Spinal cord (tissue), 10 donors: Measurements from ENCODE around the gene RCOR3. TPM values are rescaled to one million over a fixed set of nuclear protein-coding genes. Genes with fewer than 3 reads are reported as not detected.

Experiments
- DNase-seq, 6 donors: peaks; one replicate each; pipeline versions ENCODE4 v3.0.0 to v3.0.0-alpha.2; 2013 to 2015; ENCODE audit warnings: low spot score in 6 of 6, low read depth in 4 of 6
- H3K27ac ChIP-seq: one replicate; pipeline ENCODE4 v1.5.1; 2013; ENCODE audit warnings: low read depth, low read length, control low read depth
- H3K27me3 ChIP-seq: one replicate; pipeline ENCODE4 v1.6.1; 2013; ENCODE audit warnings: low read length; ENCODE audit not compliant: control insufficient read depth, insufficient read depth
- H3K36me3 ChIP-seq: one replicate; pipeline ENCODE4 v1.6.1; 2013; ENCODE audit warnings: low read length; ENCODE audit not compliant: control insufficient read depth, insufficient read depth
- H3K4me1 ChIP-seq: one replicate; pipeline ENCODE4 v1.6.1; 2013; ENCODE audit warnings: low read length; ENCODE audit not compliant: control insufficient read depth, insufficient read depth
- H3K4me3 ChIP-seq: one replicate; pipeline ENCODE4 v1.5.1; 2013; ENCODE audit warnings: low read depth, low read length, control low read depth
- H3K9me3 ChIP-seq: one replicate; pipeline ENCODE4 v1.6.1; 2013; ENCODE audit warnings: low read length; ENCODE audit not compliant: control insufficient read depth, insufficient read depth
- WGBS: methylation state at CpG from one replicate; pipeline ENCODE4 v1.1.5; 2013; ENCODE audit warnings: missing lambda C conversion rate; ENCODE audit not compliant: insufficient coverage; 5-methylcytosine and 5-hydroxymethylcytosine counted together
- polyA plus RNA-seq, 2 donors: library from polyadenylated mRNA; unstranded; fragments of 120-200 nt; gene quantifications; one replicate each; pipeline ENCODE4 v1.2.1, GENCODE V29; 2013; ENCODE audit not compliant: insufficient read length in 2 of 2
- total RNA-seq, 2 donors: library from RNA; depleted of rRNA in 1 of 2; stranded (reverse); fragments of 120-200 nt in 1 of 2; fragments of >200 nt in 1 of 2; gene quantifications; one replicate each; pipeline versions ENCODE4 v1.2.3 to v1.2.4, GENCODE V29; 2013 to 2014
- donor health status: healthy.

RCOR3 gene
- total and polyA plus RNA-seq, 4 donors, result 54.1 to 77.2 (median 66.1) TPM

- DNase-seq, result no peak
- 88% methylated on average over 2 of the region's 6 CpGs for WGBS
- H3K9me3 ChIP-seq, result no peaks in the 10 kb centered on the region
- no peak overlapping the region for H3K4me3 ChIP-seq
- peaks cover 11% of the 10 kb centered on the region for H3K36me3 ChIP-seq
- no peaks in the 10 kb centered on the region for H3K27me3 ChIP-seq
- H3K4me1 ChIP-seq, result no peaks in the 10 kb centered on the region
- H3K27ac ChIP-seq, result no peak overlapping the region
These were observed 22.3 kb downstream of the RCOR3 start for GRCh38 chr1:211281320-211282022.

DNA sequence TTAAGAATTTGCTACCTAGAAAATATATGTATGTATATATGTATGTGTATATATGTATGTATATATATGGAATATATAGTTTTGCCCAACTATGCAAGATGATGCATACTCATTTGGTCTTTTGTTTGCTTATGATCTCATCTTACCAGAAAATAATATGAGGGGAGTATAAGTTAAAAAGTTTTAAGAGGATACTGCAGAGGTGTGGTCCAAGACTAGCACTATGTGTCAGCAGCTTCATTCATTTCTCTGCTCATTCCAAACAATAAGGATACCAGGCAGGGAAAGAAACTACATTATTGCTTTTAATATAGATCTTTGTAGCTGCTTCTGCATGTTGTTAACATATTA lies 22.8 kb downstream of the RCOR3 start:
- Histone ChIP-seq H3K4me1 (no peaks in the 10 kb centered on the region), H3K4me3 (no peak overlapping the region), H3K27me3 (no peaks in the 10 kb centered on the region), H3K9me3 (no peaks in the 10 kb centered on the region), H3K36me3 (peaks cover 11% of the 10 kb centered on the region), H3K27ac (no peak overlapping the region)
- no peak for DNase-seq

DNA sequence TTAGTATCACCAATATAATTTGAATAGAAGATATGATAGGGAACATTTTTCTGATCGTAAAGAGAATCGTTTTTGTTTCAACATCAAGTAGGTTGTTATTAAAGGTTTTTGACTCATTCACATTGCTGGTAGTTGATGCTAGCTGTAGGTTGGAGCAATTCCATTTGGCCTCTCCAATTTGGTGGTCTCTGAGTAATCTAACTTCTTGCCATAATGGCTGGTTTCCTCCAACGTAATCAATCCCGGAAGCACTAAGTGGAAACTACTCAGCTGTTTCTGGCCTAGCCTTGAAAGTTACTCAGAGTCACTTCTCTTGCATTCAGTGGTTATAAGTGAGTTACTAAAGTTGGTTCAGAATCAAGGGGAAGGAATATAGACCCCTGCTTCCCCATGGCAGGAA lies 26.0 kb downstream of the RCOR3 start:
- Histone ChIP-seq H3K4me1 (no peaks in the 10 kb centered on the region), H3K36me3 (peaks cover 18% of the 10 kb centered on the region), H3K4me3 (no peak overlapping the region), H3K27ac (no peak overlapping the region), H3K9me3 (no peaks in the 10 kb centered on the region), H3K27me3 (no peaks in the 10 kb centered on the region)
- 80% methylated on average over 1 of the region's 4 CpGs for WGBS
- DNase-seq, result no peak

GRCh38 chr1:211287218-211287617 lies 28.1 kb downstream of the RCOR3 start:
- H3K4me3 ChIP-seq, result no peak overlapping the region
- H3K4me1 ChIP-seq, result no peaks in the 10 kb centered on the region
- DNase-seq, result peak in 2 of 6 donors; percentile 6 to 12
- WGBS, result 67% methylated on average over 2 of the region's 3 CpGs
- no peak overlapping the region for H3K27ac ChIP-seq
- H3K36me3 ChIP-seq, result peaks cover 19% of the 10 kb centered on the region
- H3K9me3 ChIP-seq, result no peaks in the 10 kb centered on the region
- no peaks in the 10 kb centered on the region for H3K27me3 ChIP-seq

DNA sequence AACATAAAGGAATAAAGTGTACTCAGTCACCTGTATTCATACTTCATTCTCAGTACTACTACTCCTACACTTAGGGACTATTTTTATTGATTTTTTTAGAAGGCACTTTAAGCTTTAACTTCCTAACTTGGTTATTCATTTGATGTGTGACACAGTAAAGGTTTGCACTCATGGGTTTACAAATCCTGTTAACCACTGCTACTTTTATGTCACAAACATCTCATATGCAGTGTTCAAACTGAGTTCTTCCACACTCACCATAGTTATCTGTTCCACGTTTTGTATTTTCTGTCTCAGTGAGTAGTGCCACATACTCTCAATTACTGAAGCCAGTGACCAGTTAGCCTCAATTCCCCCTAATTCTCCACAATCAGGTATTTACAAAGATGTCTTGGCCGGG lies 33.2 kb downstream of the RCOR3 start:
- Histone ChIP-seq H3K27ac (no peak overlapping the region), H3K9me3 (no peaks in the 10 kb centered on the region), H3K27me3 (no peaks in the 10 kb centered on the region), H3K4me1 (no peaks in the 10 kb centered on the region), H3K4me3 (no peak overlapping the region), H3K36me3 (peaks cover 17% of the 10 kb centered on the region)
- no peak for DNase-seq
- WGBS, result 93% methylated on average over 2 of the region's 2 CpGs

- Histone ChIP-seq H3K4me1 (no peaks in the 10 kb centered on the region), H3K27me3 (no peaks in the 10 kb centered on the region), H3K36me3 (peaks cover 17% of the 10 kb centered on the region), H3K9me3 (no peaks in the 10 kb centered on the region), H3K4me3 (no peak overlapping the region), H3K27ac (no peak overlapping the region)
- no peak for DNase-seq
These were observed 37.2 kb downstream of the RCOR3 start for GRCh38 chr1:211296396-211296795.

DNA sequence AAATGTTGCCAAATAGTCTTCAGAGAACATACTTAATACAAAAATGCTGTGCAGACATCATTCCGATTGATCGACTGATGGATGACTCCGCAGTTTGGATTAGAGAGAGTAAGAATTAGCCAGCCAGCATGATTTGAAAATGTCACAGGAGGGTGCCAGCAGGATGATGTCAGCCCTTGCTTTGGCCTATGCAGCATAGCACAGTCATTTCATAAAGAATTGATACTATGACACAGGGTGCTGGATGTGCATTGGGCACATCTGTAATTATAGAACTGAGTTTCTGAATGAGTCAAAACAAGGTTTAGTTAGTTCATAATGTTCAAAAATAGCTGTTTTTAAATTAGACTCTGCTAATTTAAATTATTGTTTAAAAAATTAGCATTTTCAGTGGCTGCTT lies 45.9 kb downstream of the RCOR3 start:
- Histone ChIP-seq H3K27me3 (no peaks in the 10 kb centered on the region), H3K9me3 (no peaks in the 10 kb centered on the region), H3K4me3 (no peak overlapping the region), H3K4me1 (no peaks in the 10 kb centered on the region), H3K27ac (no peak overlapping the region), H3K36me3 (peaks cover 12% of the 10 kb centered on the region)
- peak in 1 of 6 donors; percentile 18 for DNase-seq
- 100% methylated on average over 2 of the region's 3 CpGs for WGBS

- no peak overlapping the region for H3K27ac ChIP-seq
- no peak for DNase-seq
- no peaks in the 10 kb centered on the region for H3K4me1 ChIP-seq
- H3K4me3 ChIP-seq, result no peak overlapping the region
- no peaks in the 10 kb centered on the region for H3K9me3 ChIP-seq
- H3K36me3 ChIP-seq, result peaks cover 10% of the 10 kb centered on the region
- no peaks in the 10 kb centered on the region for H3K27me3 ChIP-seq
- WGBS, result no CpG with 5 or more reads among the region's 3 CpGs
These were observed 50.5 kb downstream of the RCOR3 start for GRCh38 chr1:211309617-211310016.

GRCh38 chr1:211313392-211313791 lies 54.2 kb downstream of the RCOR3 start:
- 98% methylated on average over 10 of the region's 11 CpGs for WGBS
- Histone ChIP-seq H3K27ac (no peak overlapping the region), H3K36me3 (peaks cover 11% of the 10 kb centered on the region), H3K27me3 (no peaks in the 10 kb centered on the region), H3K9me3 (no peaks in the 10 kb centered on the region), H3K4me1 (no peaks in the 10 kb centered on the region), H3K4me3 (no peak overlapping the region)
- DNase-seq, result no peak

- Histone ChIP-seq H3K4me1 (no peaks in the 10 kb centered on the region), H3K4me3 (no peak overlapping the region), H3K9me3 (no peaks in the 10 kb centered on the region), H3K36me3 (peaks cover 5% of the 10 kb centered on the region), H3K27me3 (no peaks in the 10 kb centered on the region), H3K27ac (no peak overlapping the region)
- DNase-seq, result peak in 1 of 6 donors; percentile 30
These were observed 59.6 kb downstream of the RCOR3 start for GRCh38 chr1:211318576-211319280.
